ENCODE data around the gene IL13. TPM values are rescaled to one million over a fixed set of nuclear protein-coding genes. Genes with fewer than 3 reads are reported as not detected.
"Not testable (repeated sequence)": the region's sequence is repeated elsewhere in the genome, so short reads cannot be mapped to it uniquely, and the experiment has no call there.

IL13 gene
- 231 and 239 TPM in 2 replicates for total RNA-seq

- H3K36me3 Mint-ChIP-seq (ENCODE audit: low read depth): peaks cover 12% of the 10 kb centered on the region
- H3K27me3 Mint-ChIP-seq: peaks cover 15% of the 10 kb centered on the region
- intact Hi-C loops (cut with micrococcal nuclease): loop anchor here (1.0 to 2.0 kb wide), 3 partner anchors 17 to 22 kb away; no protein-coding TSS in a partner anchor
- H3K4me3 Mint-ChIP-seq: peak within 1 kb of the TSS; percentile 78
- H3K4me1 Mint-ChIP-seq: peaks cover 56% of the 10 kb centered on the region
- no peaks in the 10 kb centered on the region for H3K9me3 Mint-ChIP-seq
- no peak for DNase-seq
- peak within 1 kb of the TSS; percentile 87 for H3K27ac Mint-ChIP-seq
These were observed at the start of gene IL13 for GRCh38 chr5:132657676-132658380. TSS of gene IL13 (plus strand) at chr5:132658173. CDS start at chr5:132658187, 14 bp downstream.

GRCh38 chr5:132611965-132612364 lies 46.0 kb upstream of the IL13 start:
- Mint-ChIP-seq H3K4me3 (no peak overlapping the region), H3K27me3 (no peaks in the 10 kb centered on the region), H3K9me3 (no peaks in the 10 kb centered on the region), H3K36me3 (ENCODE audit: low read depth) (peaks cover 61% of the 10 kb centered on the region), H3K27ac (no peak overlapping the region), H3K4me1 (no peaks in the 10 kb centered on the region)
- no peak for DNase-seq
- intact Hi-C loops (cut with micrococcal nuclease): no loop called here

GRCh38 chr5:132612846-132613245 lies 45.1 kb upstream of the IL13 start:
- H3K4me1 Mint-ChIP-seq: no peaks in the 10 kb centered on the region
- no peaks in the 10 kb centered on the region for H3K27me3 Mint-ChIP-seq
- peaks cover 62% of the 10 kb centered on the region for H3K36me3 Mint-ChIP-seq (ENCODE audit: low read depth)
- no peaks in the 10 kb centered on the region for H3K9me3 Mint-ChIP-seq
- H3K4me3 Mint-ChIP-seq: no peak overlapping the region
- no peak for DNase-seq
- intact Hi-C loops (cut with micrococcal nuclease): no loop called here
- H3K27ac Mint-ChIP-seq: no peak overlapping the region

DNA sequence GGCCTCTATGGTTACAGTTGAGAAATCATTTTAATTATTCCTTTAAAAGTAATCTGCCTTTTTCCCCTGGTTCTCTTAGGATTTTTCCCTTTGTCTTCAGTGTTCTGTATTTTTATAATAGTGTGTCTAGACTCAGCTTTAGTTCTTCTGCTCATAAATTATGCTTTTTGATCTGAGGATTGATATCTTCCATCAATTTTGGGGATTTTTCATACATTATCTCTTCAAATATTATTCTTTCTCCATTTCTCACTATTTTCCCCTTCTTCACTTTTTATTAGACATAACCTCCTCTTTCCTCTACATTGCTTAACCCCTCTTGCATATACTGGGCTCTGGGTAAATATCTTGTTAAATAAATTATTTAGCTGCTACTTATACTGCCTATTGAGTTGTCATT lies 36.3 kb upstream of the IL13 start:
- peaks cover 52% of the 10 kb centered on the region for H3K36me3 Mint-ChIP-seq (ENCODE audit: low read depth)
- peaks cover 6% of the 10 kb centered on the region for H3K4me1 Mint-ChIP-seq

DNA sequence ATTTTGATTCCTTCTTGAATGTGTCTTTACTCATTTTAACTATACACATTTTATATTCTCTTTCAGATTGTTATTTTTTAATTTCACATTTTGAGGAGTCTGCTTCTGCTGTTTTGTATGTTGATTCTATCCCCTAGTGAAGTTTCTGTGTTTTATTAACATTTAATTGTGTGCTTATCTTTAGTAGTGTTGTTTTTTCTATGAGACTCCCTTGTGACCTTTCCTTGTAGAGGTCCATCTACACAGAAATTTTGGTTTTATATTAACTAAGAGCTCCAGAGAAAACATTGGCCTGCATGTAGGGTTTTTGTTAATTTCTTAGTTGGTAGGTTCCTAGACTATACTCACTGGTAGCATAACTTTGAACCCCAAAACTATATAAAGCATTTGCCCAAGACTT lies 35.4 kb upstream of the IL13 start:
- Mint-ChIP-seq H3K27me3 (no peaks in the 10 kb centered on the region), H3K36me3 (ENCODE audit: low read depth) (peaks cover 52% of the 10 kb centered on the region), H3K27ac (peak overlapping the region; percentile 5), H3K4me1 (peaks cover 7% of the 10 kb centered on the region), H3K9me3 (peaks cover 5% of the 10 kb centered on the region), H3K4me3 (no peak overlapping the region)
- no peak for DNase-seq
- intact Hi-C loops (cut with micrococcal nuclease): loop anchor here (1.0 kb wide), 1 partner anchor 14 kb away; no protein-coding TSS in a partner anchor

More for the DNA sequence above, 36.3 kb upstream of the IL13 start:
- H3K9me3 Mint-ChIP-seq: peaks cover 5% of the 10 kb centered on the region
- no peaks in the 10 kb centered on the region for H3K27me3 Mint-ChIP-seq
- H3K27ac Mint-ChIP-seq: no peak overlapping the region
- DNase-seq: no peak
- intact Hi-C loops (cut with micrococcal nuclease): no loop called here
- no peak overlapping the region for H3K4me3 Mint-ChIP-seq

- H3K27me3 Mint-ChIP-seq: no peaks in the 10 kb centered on the region
- H3K4me3 Mint-ChIP-seq: no peak overlapping the region
- intact Hi-C loops (cut with micrococcal nuclease): no loop called here
- H3K27ac Mint-ChIP-seq: peak overlapping the region; percentile 29
- H3K36me3 Mint-ChIP-seq (ENCODE audit: low read depth): peaks cover 54% of the 10 kb centered on the region
- H3K4me1 Mint-ChIP-seq: peaks cover 39% of the 10 kb centered on the region
- no peaks in the 10 kb centered on the region for H3K9me3 Mint-ChIP-seq
- DNase-seq: no peak
These were observed 30.5 kb upstream of the IL13 start for GRCh38 chr5:132627470-132627869.

DNA sequence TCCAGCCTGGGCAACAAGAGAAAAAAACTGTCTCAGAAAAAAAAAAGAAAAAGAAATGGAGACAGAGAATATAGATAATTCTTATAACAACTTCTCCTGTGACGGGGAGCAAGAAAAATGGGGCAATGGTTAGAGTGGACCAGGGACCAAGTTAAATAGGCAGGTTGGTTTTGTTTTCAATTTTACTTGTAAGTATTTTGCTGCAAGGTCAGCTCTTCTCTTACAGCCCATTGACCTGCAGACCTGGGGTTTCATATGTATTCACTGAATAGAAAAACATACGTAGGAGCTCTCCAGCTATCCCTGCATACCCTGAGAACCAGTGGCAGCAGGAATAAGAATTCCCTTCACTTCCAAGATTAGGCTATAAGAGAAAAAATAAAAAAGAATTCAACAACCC lies 29.2 kb upstream of the IL13 start:
- peak overlapping the region; percentile 86 for H3K27ac Mint-ChIP-seq
- H3K4me1 Mint-ChIP-seq: peaks cover 35% of the 10 kb centered on the region
- H3K9me3 Mint-ChIP-seq: no peaks in the 10 kb centered on the region
- DNase-seq: no peak
- no peak overlapping the region for H3K4me3 Mint-ChIP-seq
- peaks cover 47% of the 10 kb centered on the region for H3K36me3 Mint-ChIP-seq (ENCODE audit: low read depth)
- intact Hi-C loops (cut with micrococcal nuclease): no loop called here
- no peaks in the 10 kb centered on the region for H3K27me3 Mint-ChIP-seq

- intact Hi-C loops (cut with micrococcal nuclease): no loop called here
- H3K4me3 Mint-ChIP-seq: peak overlapping the region; percentile 28
- H3K4me1 Mint-ChIP-seq: peaks cover 36% of the 10 kb centered on the region
- peaks cover 52% of the 10 kb centered on the region for H3K36me3 Mint-ChIP-seq (ENCODE audit: low read depth)
- no peaks in the 10 kb centered on the region for H3K27me3 Mint-ChIP-seq
- peak overlapping the region; percentile 86 for H3K27ac Mint-ChIP-seq
- peak; percentile 65 for DNase-seq
- H3K9me3 Mint-ChIP-seq: no peaks in the 10 kb centered on the region
These were observed 28.6 kb upstream of the IL13 start for GRCh38 chr5:132629230-132629944.

- DNase-seq; intact Hi-C loops (cut with micrococcal nuclease); H3K9me3 Mint-ChIP-seq; H3K4me3 Mint-ChIP-seq; H3K27me3 Mint-ChIP-seq: not testable (repeated sequence)
- Mint-ChIP-seq H3K36me3 (ENCODE audit: low read depth) (peaks cover 62% of the 10 kb centered on the region), H3K27ac (peak overlapping the region; percentile 29), H3K4me1 (peaks cover 61% of the 10 kb centered on the region)
These were observed 24.4 kb upstream of the IL13 start for GRCh38 chr5:132633587-132633986.

GRCh38 chr5:132635873-132636272 lies 22.1 kb upstream of the IL13 start:
- Mint-ChIP-seq H3K4me3 (peak overlapping the region; percentile 47), H3K9me3 (no peaks in the 10 kb centered on the region), H3K36me3 (ENCODE audit: low read depth) (peaks cover 66% of the 10 kb centered on the region), H3K27me3 (no peaks in the 10 kb centered on the region), H3K4me1 (peaks cover 65% of the 10 kb centered on the region), H3K27ac (peak overlapping the region; percentile 92)
- peak; percentile 77 for DNase-seq
- intact Hi-C loops (cut with micrococcal nuclease): loop anchor here (1.0 to 5.0 kb wide), 7 partner anchors 13 to 614 kb away; partner anchors contain the start of gene IL13

GRCh38 chr5:132637241-132637640 lies 20.7 kb upstream of the IL13 start:
- H3K27me3 Mint-ChIP-seq: no peaks in the 10 kb centered on the region
- peaks cover 68% of the 10 kb centered on the region for H3K4me1 Mint-ChIP-seq
- peak overlapping the region; percentile 88 for H3K27ac Mint-ChIP-seq
- H3K9me3 Mint-ChIP-seq: no peaks in the 10 kb centered on the region
- peaks cover 65% of the 10 kb centered on the region for H3K36me3 Mint-ChIP-seq (ENCODE audit: low read depth)
- H3K4me3 Mint-ChIP-seq: peak overlapping the region; percentile 35
- no peak for DNase-seq
- intact Hi-C loops (cut with micrococcal nuclease): loop anchor here (5.0 kb wide), 2 partner anchors 40 to 615 kb away; no protein-coding TSS in a partner anchor

DNA sequence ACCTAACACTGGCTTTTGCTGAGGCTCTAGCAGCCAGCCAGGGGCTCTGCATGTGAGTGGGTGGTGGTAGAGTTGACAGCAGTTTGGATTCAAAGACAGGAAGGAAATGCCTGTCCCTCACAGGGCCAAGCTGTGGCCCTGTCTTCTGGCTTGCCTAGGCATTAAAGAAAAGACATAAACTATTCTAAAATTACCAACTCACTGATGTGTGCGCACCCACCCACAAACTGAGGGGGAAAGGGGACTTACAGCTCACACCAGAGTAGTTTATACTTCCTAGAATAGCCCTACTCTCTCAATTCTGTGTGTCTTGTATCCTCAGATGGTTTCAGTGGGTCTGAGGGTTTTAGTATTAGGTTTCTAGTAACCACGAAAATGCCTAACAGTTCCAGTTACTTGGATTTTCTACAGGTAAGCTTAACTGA lies 18.3 kb upstream of the IL13 start:
- H3K9me3 Mint-ChIP-seq: no peaks in the 10 kb centered on the region
- H3K4me1 Mint-ChIP-seq: peaks cover 72% of the 10 kb centered on the region
- peak overlapping the region; percentile 86 for H3K27ac Mint-ChIP-seq
- peak overlapping the region; percentile 52 for H3K4me3 Mint-ChIP-seq
- peaks cover 72% of the 10 kb centered on the region for H3K36me3 Mint-ChIP-seq (ENCODE audit: low read depth)
- peak; percentile 77 for DNase-seq
- H3K27me3 Mint-ChIP-seq: no peaks in the 10 kb centered on the region
- intact Hi-C loops (cut with micrococcal nuclease): loop anchor here (2.0 to 5.0 kb wide), 9 partner anchors 38 to 617 kb away; partner anchors contain the start of gene KIF3A

DNA sequence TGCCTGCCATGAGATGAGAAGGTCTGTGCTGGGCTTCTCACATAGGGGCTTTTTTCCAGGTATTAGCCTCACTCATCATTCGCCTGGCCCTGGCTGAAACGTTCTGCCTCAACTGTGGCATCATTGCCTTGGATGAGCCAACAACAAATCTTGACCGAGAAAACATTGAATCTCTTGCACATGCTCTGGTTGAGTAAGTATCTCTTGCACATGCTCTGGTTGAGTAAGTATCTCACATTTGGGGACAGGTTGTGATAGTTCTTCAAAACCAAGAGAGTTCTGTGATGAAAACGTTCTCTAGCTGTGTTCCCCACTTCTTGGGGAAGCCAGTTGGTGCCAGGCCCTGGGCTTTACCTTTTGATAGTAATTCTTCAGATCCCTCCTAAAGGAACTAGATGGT lies 17.4 kb upstream of the IL13 start:
- no peaks in the 10 kb centered on the region for H3K27me3 Mint-ChIP-seq
- H3K4me3 Mint-ChIP-seq: peak overlapping the region; percentile 52

DNA sequence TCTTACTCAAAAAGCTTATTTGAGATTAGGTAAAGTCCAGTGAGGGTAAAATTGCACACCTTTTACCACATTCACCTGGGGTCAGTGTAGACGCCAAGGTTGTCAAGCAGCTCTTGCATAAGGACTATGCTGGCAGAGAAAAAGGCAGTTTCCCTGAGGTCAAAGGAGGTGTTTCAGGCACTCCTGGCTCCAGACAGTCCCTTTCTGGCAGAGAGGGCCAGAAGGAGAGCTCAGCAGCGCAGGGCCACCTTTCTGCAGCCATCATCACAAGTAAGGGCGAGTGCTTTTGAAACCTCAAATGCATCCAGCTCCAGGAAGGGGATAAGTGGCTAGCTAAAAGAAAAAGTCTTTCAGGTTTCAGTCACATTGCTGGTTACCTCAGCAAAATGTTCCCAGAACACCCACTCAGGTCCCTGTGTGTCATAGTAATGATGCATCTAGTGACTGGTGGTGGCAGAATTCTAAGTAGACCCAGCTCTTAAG lies 16.7 kb upstream of the IL13 start:
- no peaks in the 10 kb centered on the region for H3K27me3 Mint-ChIP-seq
- H3K36me3 Mint-ChIP-seq (ENCODE audit: low read depth): peaks cover 77% of the 10 kb centered on the region
- H3K9me3 Mint-ChIP-seq: no peaks in the 10 kb centered on the region
- peaks cover 60% of the 10 kb centered on the region for H3K4me1 Mint-ChIP-seq
- intact Hi-C loops (cut with micrococcal nuclease): loop anchor here (1.0 to 5.0 kb wide), 10 partner anchors 16 to 539 kb away; partner anchors contain the start of gene KIF3A
- peak overlapping the region; percentile 52 for H3K4me3 Mint-ChIP-seq
- H3K27ac Mint-ChIP-seq: peak overlapping the region; percentile 86
- peak; percentile 76 for DNase-seq

More for the DNA sequence above, 17.4 kb upstream of the IL13 start:
- peak overlapping the region; percentile 86 for H3K27ac Mint-ChIP-seq
- peaks cover 76% of the 10 kb centered on the region for H3K36me3 Mint-ChIP-seq (ENCODE audit: low read depth)
- intact Hi-C loops (cut with micrococcal nuclease): loop anchor here (1.0 to 5.0 kb wide), 10 partner anchors 17 to 538 kb away; partner anchors contain the start of gene KIF3A
- no peaks in the 10 kb centered on the region for H3K9me3 Mint-ChIP-seq
- peaks cover 64% of the 10 kb centered on the region for H3K4me1 Mint-ChIP-seq
- no peak for DNase-seq

Measured in activated CD4-positive, alpha-beta T cell treated with anti-CD3 and anti-CD28 coated beads, Interleukin-2, amount 10 ng/mL, durations not matched to agents 24 days and 14 days (primary cell).